Measurements from ENCODE around the gene STIMATE. TPM values are rescaled to one million over a fixed set of nuclear protein-coding genes. Genes with fewer than 3 reads are reported as not detected.

Gene STIMATE
- total RNA-seq, 1 donor from 2014 or later: 8.9 TPM

- no peaks in the 10 kb centered on the region for H3K9me3 ChIP-seq (ENCODE audit: control insufficient read depth in 3 of 3, low read length in 3 of 3)
- no peak overlapping the region for H3K27ac ChIP-seq (ENCODE audit: low read depth, low read length)
- peaks cover 0 to 12% (median 9%) of the 10 kb centered on the region in 3 donors for H3K36me3 ChIP-seq (ENCODE audit: control insufficient read depth in 3 of 3, insufficient read depth in 3 of 3, low read length in 3 of 3)
- H3K9ac ChIP-seq (ENCODE audit: low read depth in 1 of 3, low read length in 3 of 3): no peak overlapping the region
- H3K27me3 ChIP-seq (ENCODE audit: control insufficient read depth in 3 of 3, insufficient read depth in 3 of 3, low read length in 3 of 3): no peaks in the 10 kb centered on the region
- peaks cover 0 to 30% (median 10%) of the 10 kb centered on the region in 3 donors for H3K4me1 ChIP-seq (ENCODE audit: control insufficient read depth in 3 of 3, insufficient read depth in 3 of 3, low read length in 3 of 3)
- H3K4me3 ChIP-seq (ENCODE audit: low read length in 3 of 3): no peak overlapping the region
These were observed 11.2 kb downstream of the STIMATE start for GRCh38 chr3:52886049-52886730.

DNA sequence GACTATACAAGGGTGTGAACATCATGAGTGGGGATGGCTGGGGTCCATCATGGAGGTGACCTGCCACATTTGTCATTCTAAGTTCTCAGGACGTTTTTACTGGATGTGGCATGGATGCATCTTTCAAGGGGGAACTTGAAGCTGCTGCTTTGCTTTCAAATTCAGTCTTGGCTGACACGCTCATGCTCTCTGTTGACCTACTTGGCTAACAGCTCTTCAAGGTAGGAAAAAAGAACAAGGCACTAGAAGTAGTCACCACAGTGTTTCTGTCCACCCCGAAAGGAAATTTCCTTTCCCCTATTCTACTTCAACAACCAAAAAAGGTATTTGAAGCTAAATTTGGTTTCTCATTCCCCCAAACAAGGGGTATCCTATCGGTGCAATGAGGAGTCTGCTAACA is 15.0 kb downstream of the STIMATE start:
- H3K9me3 ChIP-seq (ENCODE audit: control insufficient read depth in 3 of 3, low read length in 3 of 3): no peaks in the 10 kb centered on the region
- peaks cover 0 to 13% (median 11%) of the 10 kb centered on the region in 3 donors for H3K36me3 ChIP-seq (ENCODE audit: control insufficient read depth in 3 of 3, insufficient read depth in 3 of 3, low read length in 3 of 3)
- no peak overlapping the region for H3K27ac ChIP-seq (ENCODE audit: low read depth, low read length)
- no peaks in the 10 kb centered on the region for H3K27me3 ChIP-seq (ENCODE audit: control insufficient read depth in 3 of 3, insufficient read depth in 3 of 3, low read length in 3 of 3)
- H3K4me3 ChIP-seq (ENCODE audit: low read length in 3 of 3): no peak overlapping the region
- H3K4me1 ChIP-seq (ENCODE audit: control insufficient read depth in 3 of 3, insufficient read depth in 3 of 3, low read length in 3 of 3): peaks cover 0 to 27% (median 8%) of the 10 kb centered on the region in 3 donors
- H3K9ac ChIP-seq (ENCODE audit: low read depth in 1 of 3, low read length in 3 of 3): no peak overlapping the region

DNA sequence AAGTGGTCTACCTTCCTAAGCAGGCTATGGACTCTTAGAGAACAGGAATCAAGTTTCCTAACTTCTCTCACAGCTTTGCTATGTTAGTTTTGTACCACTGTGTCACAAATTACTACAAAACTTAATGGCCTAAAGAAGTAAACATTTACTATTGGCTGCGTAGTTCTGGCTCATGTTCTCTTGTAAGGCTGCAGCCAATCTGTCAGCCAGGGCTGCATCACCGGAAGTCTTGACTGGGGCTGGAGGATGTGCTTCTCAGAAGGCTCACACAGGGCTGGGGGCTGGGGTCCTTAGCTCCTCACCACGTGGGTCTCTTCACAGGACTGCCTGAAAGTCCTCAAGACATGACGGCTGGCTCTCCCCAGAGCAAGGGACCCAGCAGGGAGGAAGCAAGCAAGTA is 15.5 kb downstream of the STIMATE start:
- H3K4me3 ChIP-seq (ENCODE audit: low read length in 3 of 3): no peak overlapping the region
- H3K9me3 ChIP-seq (ENCODE audit: control insufficient read depth in 3 of 3, low read length in 3 of 3): no peaks in the 10 kb centered on the region
- peaks cover 0 to 13% (median 10%) of the 10 kb centered on the region in 3 donors for H3K36me3 ChIP-seq (ENCODE audit: control insufficient read depth in 3 of 3, insufficient read depth in 3 of 3, low read length in 3 of 3)
- peaks cover 0 to 27% (median 8%) of the 10 kb centered on the region in 3 donors for H3K4me1 ChIP-seq (ENCODE audit: control insufficient read depth in 3 of 3, insufficient read depth in 3 of 3, low read length in 3 of 3)
- H3K27ac ChIP-seq (ENCODE audit: low read depth, low read length): no peak overlapping the region
- no peak overlapping the region for H3K9ac ChIP-seq (ENCODE audit: low read depth in 1 of 3, low read length in 3 of 3)
- no peaks in the 10 kb centered on the region for H3K27me3 ChIP-seq (ENCODE audit: control insufficient read depth in 3 of 3, insufficient read depth in 3 of 3, low read length in 3 of 3)

DNA sequence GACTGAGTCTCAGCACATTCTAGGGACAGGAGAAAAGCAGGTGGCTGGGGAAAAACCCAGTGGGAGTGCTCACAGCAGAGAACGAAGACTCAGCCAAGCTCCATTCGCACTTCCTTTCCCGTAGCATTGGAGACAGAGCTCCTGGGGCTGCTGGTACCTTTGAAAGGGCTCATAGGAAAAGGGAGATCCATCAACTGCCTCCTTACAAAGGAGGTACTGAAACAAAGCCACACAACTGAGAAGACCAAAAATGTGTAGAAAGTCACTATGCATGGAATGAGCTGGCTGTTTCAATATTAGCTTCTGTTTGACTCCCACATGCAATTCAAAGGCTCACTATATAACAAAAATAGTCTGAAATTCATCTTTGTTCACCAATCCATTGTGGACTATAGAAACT is 16.9 kb downstream of the STIMATE start:
- Histone ChIP-seq H3K36me3 (ENCODE audit: control insufficient read depth in 3 of 3, insufficient read depth in 3 of 3, low read length in 3 of 3) (peaks cover 0 to 10% (median 8%) of the 10 kb centered on the region in 3 donors), H3K4me1 (ENCODE audit: control insufficient read depth in 3 of 3, insufficient read depth in 3 of 3, low read length in 3 of 3) (peaks cover 0 to 23% (median 6%) of the 10 kb centered on the region in 3 donors), H3K27me3 (ENCODE audit: control insufficient read depth in 3 of 3, insufficient read depth in 3 of 3, low read length in 3 of 3) (no peaks in the 10 kb centered on the region), H3K4me3 (ENCODE audit: low read length in 3 of 3) (no peak overlapping the region), H3K9ac (ENCODE audit: low read depth in 1 of 3, low read length in 3 of 3) (no peak overlapping the region), H3K27ac (ENCODE audit: low read depth, low read length) (no peak overlapping the region), H3K9me3 (ENCODE audit: control insufficient read depth in 3 of 3, low read length in 3 of 3) (no peaks in the 10 kb centered on the region)

DNA sequence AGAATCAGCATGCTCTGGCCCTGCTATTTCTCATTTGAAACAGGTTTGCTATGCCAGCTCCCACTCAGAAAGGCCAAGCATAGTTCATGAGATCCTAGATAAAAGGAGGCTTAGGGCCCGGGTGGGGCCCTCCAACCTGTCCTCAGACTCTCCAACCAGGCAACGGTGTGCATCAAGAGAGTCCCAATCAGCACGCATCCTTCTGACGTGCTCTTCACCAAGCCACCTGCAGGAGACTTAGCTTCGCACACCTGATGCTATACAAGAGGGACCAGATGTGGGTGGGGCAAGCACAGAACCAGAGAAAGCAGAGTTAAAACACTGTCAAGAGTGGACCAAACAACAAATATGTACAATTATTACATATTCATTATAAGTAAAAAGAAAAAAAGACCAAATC is 17.3 kb downstream of the STIMATE start:
- Histone ChIP-seq H3K4me1 (ENCODE audit: control insufficient read depth in 3 of 3, insufficient read depth in 3 of 3, low read length in 3 of 3) (peaks cover 0 to 23% (median 10%) of the 10 kb centered on the region in 3 donors), H3K27ac (ENCODE audit: low read depth, low read length) (no peak overlapping the region), H3K9me3 (ENCODE audit: control insufficient read depth in 3 of 3, low read length in 3 of 3) (no peaks in the 10 kb centered on the region), H3K36me3 (ENCODE audit: control insufficient read depth in 3 of 3, insufficient read depth in 3 of 3, low read length in 3 of 3) (peaks cover 0 to 8% (median 5%) of the 10 kb centered on the region in 3 donors), H3K9ac (ENCODE audit: low read depth in 1 of 3, low read length in 3 of 3) (no peak overlapping the region), H3K27me3 (ENCODE audit: control insufficient read depth in 3 of 3, insufficient read depth in 3 of 3, low read length in 3 of 3) (no peaks in the 10 kb centered on the region), H3K4me3 (ENCODE audit: low read length in 3 of 3) (no peak overlapping the region)

- no peak overlapping the region for H3K27ac ChIP-seq (ENCODE audit: low read depth, low read length)
- no peak overlapping the region for H3K4me3 ChIP-seq (ENCODE audit: low read length in 3 of 3)
- no peaks in the 10 kb centered on the region for H3K27me3 ChIP-seq (ENCODE audit: control insufficient read depth in 3 of 3, insufficient read depth in 3 of 3, low read length in 3 of 3)
- peaks cover 0 to 8% (median 4%) of the 10 kb centered on the region in 3 donors for H3K36me3 ChIP-seq (ENCODE audit: control insufficient read depth in 3 of 3, insufficient read depth in 3 of 3, low read length in 3 of 3)
- no peak overlapping the region for H3K9ac ChIP-seq (ENCODE audit: low read depth in 1 of 3, low read length in 3 of 3)
- H3K9me3 ChIP-seq (ENCODE audit: control insufficient read depth in 3 of 3, low read length in 3 of 3): no peaks in the 10 kb centered on the region
- H3K4me1 ChIP-seq (ENCODE audit: control insufficient read depth in 3 of 3, insufficient read depth in 3 of 3, low read length in 3 of 3): peaks cover 0 to 23% (median 10%) of the 10 kb centered on the region in 3 donors
These were observed 17.8 kb downstream of the STIMATE start for GRCh38 chr3:52879581-52879980.

DNA sequence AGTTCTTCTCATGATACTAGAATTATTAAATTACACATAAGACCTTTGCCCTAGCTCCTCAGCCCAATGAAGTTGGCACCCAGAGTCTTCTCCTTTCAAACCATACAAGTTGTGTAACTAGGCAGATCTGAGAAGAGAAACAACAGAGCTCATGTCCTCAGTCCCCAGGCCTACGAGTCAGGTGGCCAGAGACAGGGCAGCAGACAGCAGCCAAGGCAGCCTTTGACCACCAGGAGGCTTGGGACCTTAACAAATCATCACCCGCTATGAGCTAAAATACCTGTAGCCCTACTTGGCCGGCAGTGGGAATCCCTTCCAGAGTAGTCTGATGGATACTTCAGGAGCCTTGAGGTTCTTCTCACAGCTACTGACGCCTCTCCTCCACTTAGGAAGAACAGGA is 18.3 kb downstream of the STIMATE start:
- no peaks in the 10 kb centered on the region for H3K9me3 ChIP-seq (ENCODE audit: control insufficient read depth in 3 of 3, low read length in 3 of 3)
- peaks cover 0 to 8% (median 2%) of the 10 kb centered on the region in 3 donors for H3K36me3 ChIP-seq (ENCODE audit: control insufficient read depth in 3 of 3, insufficient read depth in 3 of 3, low read length in 3 of 3)
- no peak overlapping the region for H3K9ac ChIP-seq (ENCODE audit: low read depth in 1 of 3, low read length in 3 of 3)
- peaks cover 0 to 23% (median 10%) of the 10 kb centered on the region in 3 donors for H3K4me1 ChIP-seq (ENCODE audit: control insufficient read depth in 3 of 3, insufficient read depth in 3 of 3, low read length in 3 of 3)
- no peak overlapping the region for H3K4me3 ChIP-seq (ENCODE audit: low read length in 3 of 3)
- no peak overlapping the region for H3K27ac ChIP-seq (ENCODE audit: low read depth, low read length)
- no peaks in the 10 kb centered on the region for H3K27me3 ChIP-seq (ENCODE audit: control insufficient read depth in 3 of 3, insufficient read depth in 3 of 3, low read length in 3 of 3)

DNA sequence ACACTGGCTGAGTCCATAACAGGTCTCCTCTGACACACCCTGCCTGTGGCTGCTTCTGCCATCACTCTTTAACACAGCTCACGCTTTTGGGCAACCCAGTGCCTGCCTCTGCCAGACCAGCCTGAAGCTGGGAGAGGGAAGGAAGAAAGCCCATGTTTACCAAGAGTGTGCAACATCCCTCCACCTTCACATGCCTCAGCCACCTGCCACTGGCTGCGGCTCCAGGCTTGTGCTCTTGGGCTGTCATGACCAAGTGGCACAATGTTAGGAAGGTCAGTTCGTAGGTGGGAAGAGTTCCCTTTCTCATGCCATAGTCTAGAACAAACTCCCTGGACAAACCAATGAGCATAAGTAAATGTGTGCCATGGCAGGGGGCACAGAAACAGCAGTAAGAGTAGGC is 20.3 kb downstream of the STIMATE start:
- Histone ChIP-seq H3K36me3 (ENCODE audit: control insufficient read depth in 3 of 3, insufficient read depth in 3 of 3, low read length in 3 of 3) (peaks cover 0 to 7% (median 2%) of the 10 kb centered on the region in 3 donors), H3K27me3 (ENCODE audit: control insufficient read depth in 3 of 3, insufficient read depth in 3 of 3, low read length in 3 of 3) (no peaks in the 10 kb centered on the region), H3K9ac (ENCODE audit: low read depth in 1 of 3, low read length in 3 of 3) (no peak overlapping the region), H3K9me3 (ENCODE audit: control insufficient read depth in 3 of 3, low read length in 3 of 3) (no peaks in the 10 kb centered on the region), H3K4me1 (ENCODE audit: control insufficient read depth in 3 of 3, insufficient read depth in 3 of 3, low read length in 3 of 3) (peaks cover 0 to 16% (median 11%) of the 10 kb centered on the region in 3 donors), H3K27ac (ENCODE audit: low read depth, low read length) (no peak overlapping the region), H3K4me3 (ENCODE audit: low read length in 3 of 3) (no peak overlapping the region)

DNA sequence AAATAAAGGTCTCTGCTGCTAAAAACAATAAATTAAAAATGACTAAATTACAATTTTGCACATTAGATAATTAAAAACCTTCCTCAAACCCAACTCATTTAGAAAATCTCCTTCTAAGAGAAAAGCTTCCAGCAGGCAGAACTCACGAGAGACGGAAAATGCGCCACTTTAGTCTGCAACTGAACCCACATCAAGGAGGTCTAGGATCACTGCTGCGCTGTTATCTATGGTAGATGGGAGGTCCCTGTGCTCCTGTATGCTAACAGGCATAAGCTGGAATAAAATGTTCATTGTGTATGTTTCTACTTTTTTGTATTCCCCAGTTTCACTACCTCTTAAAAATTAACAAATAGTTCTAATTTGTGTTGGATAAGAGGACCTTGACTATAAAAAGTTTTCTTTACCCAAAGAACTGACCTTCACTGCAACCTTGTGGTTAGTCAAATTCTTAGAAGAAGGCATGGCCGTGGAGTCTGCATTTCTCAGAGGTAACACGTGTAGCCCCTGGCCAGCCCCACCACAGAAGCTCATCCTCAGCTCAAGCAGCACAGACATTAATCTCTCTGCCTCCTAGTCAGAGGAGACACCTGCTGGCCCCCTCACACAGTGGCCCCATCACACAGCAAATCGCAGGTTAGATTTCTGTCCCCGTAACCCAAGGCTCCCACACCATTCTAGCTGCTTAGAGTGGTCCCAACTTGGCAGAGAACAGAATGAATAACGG is 22.3 kb downstream of the STIMATE start:
- Histone ChIP-seq H3K4me1 (ENCODE audit: control insufficient read depth in 3 of 3, insufficient read depth in 3 of 3, low read length in 3 of 3) (peaks cover 0 to 12% (median 11%) of the 10 kb centered on the region in 3 donors), H3K36me3 (ENCODE audit: control insufficient read depth in 3 of 3, insufficient read depth in 3 of 3, low read length in 3 of 3) (peaks cover 0 to 8% (median 2%) of the 10 kb centered on the region in 3 donors), H3K27ac (ENCODE audit: low read depth, low read length) (no peak overlapping the region), H3K9ac (ENCODE audit: low read depth in 1 of 3, low read length in 3 of 3) (peak overlapping the region in 1 of 3 donors; percentile 45), H3K4me3 (ENCODE audit: low read length in 3 of 3) (no peak overlapping the region), H3K27me3 (ENCODE audit: control insufficient read depth in 3 of 3, insufficient read depth in 3 of 3, low read length in 3 of 3) (no peaks in the 10 kb centered on the region), H3K9me3 (ENCODE audit: control insufficient read depth in 3 of 3, low read length in 3 of 3) (no peaks in the 10 kb centered on the region)

DNA sequence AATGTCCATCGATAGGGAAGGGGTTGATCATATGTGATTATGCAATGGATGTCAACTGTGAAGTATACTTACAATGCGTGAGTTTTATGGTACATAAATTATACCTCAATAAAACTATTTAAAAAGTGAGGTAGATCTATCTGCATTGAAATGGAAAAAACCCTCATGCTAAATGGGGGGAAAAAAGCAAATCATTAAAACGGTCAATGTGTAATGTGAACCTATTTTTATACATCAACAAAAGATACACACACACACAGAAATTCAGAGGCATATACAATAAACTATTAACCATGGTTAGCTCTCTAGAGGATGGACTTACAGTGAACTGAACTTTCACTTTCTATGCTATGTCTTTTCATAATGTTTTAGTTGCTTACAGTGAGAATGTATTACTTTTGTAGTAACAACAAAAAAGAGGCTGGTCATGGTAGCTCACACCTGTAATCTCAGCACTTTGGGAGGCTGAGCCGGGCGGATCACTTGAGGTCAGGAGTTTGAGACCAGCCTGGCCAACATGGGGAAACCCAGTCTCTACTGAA is 23.1 kb downstream of the STIMATE start:
- Histone ChIP-seq H3K27me3 (ENCODE audit: control insufficient read depth in 3 of 3, insufficient read depth in 3 of 3, low read length in 3 of 3) (no peaks in the 10 kb centered on the region), H3K36me3 (ENCODE audit: control insufficient read depth in 3 of 3, insufficient read depth in 3 of 3, low read length in 3 of 3) (peaks cover 0 to 8% (median 2%) of the 10 kb centered on the region in 3 donors), H3K9ac (ENCODE audit: low read depth in 1 of 3, low read length in 3 of 3) (no peak overlapping the region), H3K4me3 (ENCODE audit: low read length in 3 of 3) (no peak overlapping the region), H3K27ac (ENCODE audit: low read depth, low read length) (no peak overlapping the region), H3K9me3 (ENCODE audit: control insufficient read depth in 3 of 3, low read length in 3 of 3) (no peaks in the 10 kb centered on the region), H3K4me1 (ENCODE audit: control insufficient read depth in 3 of 3, insufficient read depth in 3 of 3, low read length in 3 of 3) (peaks cover 0 to 12% (median 11%) of the 10 kb centered on the region in 3 donors)
